CD4-positive, alpha-beta memory T cell (primary cell): Measurements from ENCODE around the gene ZNF429. TPM values are rescaled to one million over a fixed set of nuclear protein-coding genes. Genes with fewer than 3 reads are reported as not detected.
A peak's percentile ranks its signal among the peaks of the same experiment; 100 is the strongest.

Experiments used
- CTCF ChIA-PET: fragments of 350-600 bp; sonication (Branson Sonifier 250); formaldehyde crosslinking; loops from one replicate; lab custom pipeline; 2021; ENCODE audit warnings: inconsistent platforms; ENCODE audit not compliant: partially characterized antibody; lab: Charles Lee
- POLR2A ChIA-PET: fragments of 350-600 bp; sonication (Branson Sonifier 250); formaldehyde crosslinking; loops from one replicate; lab custom pipeline; 2021; ENCODE audit not compliant: partially characterized antibody; lab: Charles Lee
- DNase-seq, 5 donors: peaks; one replicate each; pipeline versions ENCODE4 v3.0.0 to v3.0.0-alpha.2; 2020 to 2022; ENCODE audit warnings: mixed read lengths in 1 of 5
- H3K27ac ChIP-seq: one replicate; pipeline ENCODE4 v1.7.0; 2013; ENCODE audit warnings: low read depth, low read length
- H3K27me3 ChIP-seq: 2 replicates; pipeline ENCODE4 v1.7.0; 2013; ENCODE audit warnings: mild to moderate bottlenecking, low read length, moderate library complexity; ENCODE audit not compliant: insufficient read depth
- H3K36me3 ChIP-seq: 2 replicates; pipeline ENCODE4 v1.7.0; 2013; ENCODE audit warnings: mild to moderate bottlenecking, low read length, moderate library complexity; ENCODE audit not compliant: insufficient read depth
- H3K4me1 ChIP-seq: 2 replicates; pipeline ENCODE4 v1.7.0; 2013; ENCODE audit warnings: mild to moderate bottlenecking, low read length, moderate library complexity; ENCODE audit not compliant: insufficient read depth
- H3K4me3 ChIP-seq, 2 donors: one replicate each; pipeline ENCODE4 v1.7.0; 2013; ENCODE audit warnings: low read length in 2 of 2, mild to moderate bottlenecking in 1 of 2
- H3K9me3 ChIP-seq, 2 donors: one replicate each; pipeline ENCODE4 v1.7.0; 2013; ENCODE audit warnings: low read length in 2 of 2, control low read depth in 1 of 2; ENCODE audit not compliant: control insufficient read depth in 1 of 2
- H3K27ac Mint-ChIP-seq, 7 donors: one replicate each; pipeline ENCODE4 v1.8.0; 2020 to 2021; ENCODE audit warnings: mixed read lengths in 7 of 7, mild to moderate bottlenecking in 6 of 7, inconsistent platforms in 3 of 7, moderate library complexity in 3 of 7
- H3K27me3 Mint-ChIP-seq, 2 donors: one replicate each; pipeline ENCODE4 v1.8.0; 2020 to 2021; ENCODE audit warnings: mixed read lengths in 2 of 2
- H3K36me3 Mint-ChIP-seq, 2 donors: one replicate each; pipeline ENCODE4 v1.8.0; 2020 to 2021; ENCODE audit warnings: mixed read lengths in 2 of 2, inconsistent platforms in 1 of 2, mild to moderate bottlenecking in 1 of 2
- H3K4me1 Mint-ChIP-seq, 4 donors: one replicate each; pipeline ENCODE4 v1.8.0; 2020 to 2021; ENCODE audit warnings: mixed read lengths in 4 of 4, mild to moderate bottlenecking in 1 of 4
- H3K4me3 Mint-ChIP-seq, 8 donors: one replicate each; pipeline ENCODE4 v1.8.0; 2020 to 2021; ENCODE audit warnings: mixed read lengths in 8 of 8, mild to moderate bottlenecking in 7 of 8, moderate library complexity in 6 of 8, inconsistent platforms in 3 of 8
- H3K9me3 Mint-ChIP-seq, 8 donors: one replicate each; pipeline ENCODE4 v1.8.0; 2020 to 2021; ENCODE audit warnings: mixed read lengths in 8 of 8, mild to moderate bottlenecking in 5 of 8, inconsistent platforms in 3 of 8, moderate library complexity in 1 of 8
- intact Hi-C: fragments of 100-400 bp; cut with micrococcal nuclease; formaldehyde crosslinking; loops from one replicate; pipeline ENCODE4 v1.15.1; 2023
- polyA plus RNA-seq, 2 donors: library from polyadenylated mRNA; unstranded; fragments of 300-500 nt; fragmentation: Illumina TruSeq; gene quantifications; one replicate each; pipeline ENCODE4 v1.2.3, GENCODE V29; 2021
- total RNA-seq, 2 experiments: library from RNA; stranded (reverse); gene quantifications; one replicate each; pipeline ENCODE4 v1.2.3, GENCODE V29; 2021

The ZNF429 gene
- total and polyA plus RNA-seq, 4 experiments from 2014 or later: 24.7 to 32.9 (median 29.9) TPM

DNA sequence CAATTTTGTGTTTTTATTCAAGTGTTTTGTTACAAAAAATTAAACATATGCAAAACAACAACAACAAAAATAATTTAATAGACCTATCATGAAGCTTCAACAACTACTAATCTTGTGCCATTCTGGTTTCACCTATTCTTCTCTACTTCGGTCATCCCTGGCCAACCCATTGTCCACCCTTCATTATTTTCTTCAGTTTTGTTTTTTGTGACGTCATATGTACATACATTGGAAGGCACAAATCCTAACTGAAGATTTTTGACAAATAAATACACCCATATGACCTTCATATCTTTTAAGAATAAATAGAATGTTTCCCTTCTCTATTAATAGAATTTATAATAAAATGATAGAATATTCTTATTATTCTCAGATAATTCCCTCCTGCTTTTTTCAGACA, 69.2 kb downstream of the ZNF429 start:
- POLR2A ChIA-PET: no interaction called here
- Histone ChIP-seq H3K9me3 (peaks cover 0 to 5% of the 10 kb centered on the region in 2 donors), H3K27me3 (no peaks in the 10 kb centered on the region), H3K36me3 (no peaks in the 10 kb centered on the region), H3K4me3 (no peak overlapping the region), H3K27ac (no peak overlapping the region), H3K4me1 (peaks cover 2% of the 10 kb centered on the region)
- H3K36me3 Mint-ChIP-seq: peaks cover 0 to 3% of the 10 kb centered on the region in 2 donors
- peaks cover 0 to 4% (median 2%) of the 10 kb centered on the region in 4 donors for H3K4me1 Mint-ChIP-seq
- intact Hi-C loops: no loop called here
- H3K4me3 Mint-ChIP-seq: no peak overlapping the region
- DNase-seq: no peak
- H3K27me3 Mint-ChIP-seq: no peaks in the 10 kb centered on the region
- peaks cover 0 to 67% (median 19%) of the 10 kb centered on the region in 8 donors for H3K9me3 Mint-ChIP-seq
- CTCF ChIA-PET: no interaction called here
- H3K27ac Mint-ChIP-seq: no peak overlapping the region

DNA sequence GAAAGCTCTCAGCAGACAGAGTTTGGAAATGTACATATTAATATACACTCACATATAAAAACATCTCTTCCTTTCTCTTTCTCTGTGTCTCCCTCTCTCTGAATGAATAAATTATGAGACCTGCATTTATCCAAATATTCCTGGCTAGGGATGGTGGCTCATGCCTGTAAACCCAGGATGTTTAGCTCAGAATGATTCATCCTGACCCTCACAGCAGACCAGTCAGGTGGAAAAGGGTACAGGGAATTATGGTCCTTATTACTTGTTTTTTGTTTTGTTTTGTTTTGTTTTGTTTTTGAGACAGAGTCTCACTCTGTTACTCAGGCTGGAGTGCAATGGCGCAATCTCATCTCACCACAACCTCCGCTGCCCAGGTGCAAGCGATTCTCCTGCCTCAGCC, 71.1 kb downstream of the ZNF429 start:
- H3K9me3 Mint-ChIP-seq: peaks cover 0 to 66% (median 25%) of the 10 kb centered on the region in 8 donors
- H3K4me3 ChIP-seq: no peak overlapping the region
- H3K9me3 ChIP-seq: peaks cover 0 to under 1% of the 10 kb centered on the region in 2 donors
- H3K27me3 Mint-ChIP-seq: no peaks in the 10 kb centered on the region
- H3K27me3 ChIP-seq: no peaks in the 10 kb centered on the region
- intact Hi-C loops: no loop called here
- ChIA-PET CTCF (interaction anchor here (0.7 to 0.9 kb wide), 2 partner anchors 9 to 13 kb away, joined by 3 read pairs; no protein-coding TSS in a partner anchor), POLR2A (no interaction called here)
- H3K36me3 ChIP-seq: no peaks in the 10 kb centered on the region
- no peak overlapping the region for H3K27ac Mint-ChIP-seq
- peaks cover 0 to 15% (median 4%) of the 10 kb centered on the region in 4 donors for H3K4me1 Mint-ChIP-seq
- H3K27ac ChIP-seq: no peak overlapping the region
- no peak overlapping the region for H3K4me3 Mint-ChIP-seq
- H3K36me3 Mint-ChIP-seq: peaks cover 0 to 3% of the 10 kb centered on the region in 2 donors
- no peak for DNase-seq
- peaks cover 4% of the 10 kb centered on the region for H3K4me1 ChIP-seq

DNA sequence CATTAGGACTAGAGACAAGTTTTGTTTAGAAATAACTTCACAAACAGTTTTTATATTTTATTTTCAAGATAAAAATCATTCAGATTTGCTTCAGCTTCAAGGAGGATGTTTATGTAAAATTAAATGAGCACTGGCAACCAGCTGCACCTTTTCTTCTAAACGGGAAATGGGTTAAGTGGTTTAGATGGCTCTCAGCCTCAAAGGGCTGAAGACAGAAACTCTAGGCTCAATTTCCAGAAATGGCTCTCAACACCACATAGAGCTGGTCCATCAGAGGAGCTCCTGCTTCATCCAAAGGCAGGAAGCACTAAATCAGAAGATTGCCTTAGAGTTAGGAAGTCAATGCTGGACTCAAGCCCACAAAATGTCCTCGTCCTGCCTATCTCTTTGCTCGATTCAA, 74.7 kb downstream of the ZNF429 start:
- no peak for DNase-seq
- CTCF ChIA-PET: interaction anchor here (0.9 to 1.6 kb wide), 3 partner anchors 10 to 96 kb away, joined by 3 to 6 read pairs (median 5); partner anchors contain the start of gene ZNF429
- Mint-ChIP-seq H3K9me3 (peaks cover 0 to 63% (median 24%) of the 10 kb centered on the region in 8 donors), H3K27ac (peak overlapping the region in 4 of 7 donors; percentile 15 to 75 (median 48)), H3K4me1 (peaks cover 8 to 43% (median 10%) of the 10 kb centered on the region in 4 donors), H3K27me3 (peaks cover 1 to 4% of the 10 kb centered on the region in 2 donors), H3K36me3 (peaks cover 1 to 3% of the 10 kb centered on the region in 2 donors), H3K4me3 (peak overlapping the region in 3 of 8 donors; percentile 4 to 10 (median 5))
- intact Hi-C loops: no loop called here
- no peak overlapping the region for H3K4me3 ChIP-seq
- H3K9me3 ChIP-seq: no peaks in the 10 kb centered on the region
- peaks cover 14% of the 10 kb centered on the region for H3K4me1 ChIP-seq
- POLR2A ChIA-PET: interaction anchor here (1.4 to 2.3 kb wide), 4 partner anchors 11 to 251 kb away, joined by 4 to 29 read pairs (median 15); partner anchors contain the start of genes ZNF429 and ZNF708
- H3K27me3 ChIP-seq: no peaks in the 10 kb centered on the region
- H3K36me3 ChIP-seq: no peaks in the 10 kb centered on the region
- H3K27ac ChIP-seq: no peak overlapping the region

DNA sequence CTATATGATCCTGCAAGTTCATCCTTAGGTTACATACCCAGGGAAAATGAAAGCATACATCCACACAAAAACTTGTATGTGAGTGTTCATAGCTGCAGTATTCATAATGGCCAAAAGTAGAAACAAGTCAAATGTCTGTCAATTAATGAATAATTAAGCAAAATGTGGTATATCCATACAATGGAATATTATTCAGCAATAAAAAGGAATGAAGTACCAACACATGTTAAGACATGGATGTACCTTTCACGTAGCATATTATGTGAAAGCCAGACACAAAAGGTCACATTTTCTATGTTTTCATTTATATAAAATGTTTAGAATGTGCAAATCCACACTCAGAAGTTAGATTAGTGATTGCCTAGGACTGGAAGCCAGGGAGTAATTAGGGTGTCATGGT, 75.4 kb downstream of the ZNF429 start:
- H3K4me1 ChIP-seq: peaks cover 20% of the 10 kb centered on the region
- POLR2A ChIA-PET: interaction anchor here (1.4 to 2.3 kb wide), 5 partner anchors 11 to 252 kb away, joined by 4 to 29 read pairs (median 10); partner anchors contain the start of genes ZNF429 and ZNF708
- Mint-ChIP-seq H3K4me3 (peak overlapping the region in 2 of 8 donors; percentile 5 to 14), H3K27me3 (peaks cover 2 to 5% of the 10 kb centered on the region in 2 donors), H3K27ac (peak overlapping the region in 2 of 7 donors; percentile 15 to 30), H3K36me3 (peaks cover 1 to 3% of the 10 kb centered on the region in 2 donors), H3K4me1 (peaks cover 8 to 48% (median 12%) of the 10 kb centered on the region in 4 donors), H3K9me3 (peaks cover 0 to 62% (median 25%) of the 10 kb centered on the region in 8 donors)
- CTCF ChIA-PET: interaction anchor here (1.3 to 1.6 kb wide), 2 partner anchors 10 to 97 kb away, joined by 5 to 6 read pairs; no protein-coding TSS in a partner anchor
- DNase-seq: no peak
- H3K36me3 ChIP-seq: no peaks in the 10 kb centered on the region
- H3K27ac ChIP-seq: no peak overlapping the region
- H3K27me3 ChIP-seq: no peaks in the 10 kb centered on the region
- no peak overlapping the region for H3K4me3 ChIP-seq
- intact Hi-C loops: no loop called here
- H3K9me3 ChIP-seq: no peaks in the 10 kb centered on the region

DNA sequence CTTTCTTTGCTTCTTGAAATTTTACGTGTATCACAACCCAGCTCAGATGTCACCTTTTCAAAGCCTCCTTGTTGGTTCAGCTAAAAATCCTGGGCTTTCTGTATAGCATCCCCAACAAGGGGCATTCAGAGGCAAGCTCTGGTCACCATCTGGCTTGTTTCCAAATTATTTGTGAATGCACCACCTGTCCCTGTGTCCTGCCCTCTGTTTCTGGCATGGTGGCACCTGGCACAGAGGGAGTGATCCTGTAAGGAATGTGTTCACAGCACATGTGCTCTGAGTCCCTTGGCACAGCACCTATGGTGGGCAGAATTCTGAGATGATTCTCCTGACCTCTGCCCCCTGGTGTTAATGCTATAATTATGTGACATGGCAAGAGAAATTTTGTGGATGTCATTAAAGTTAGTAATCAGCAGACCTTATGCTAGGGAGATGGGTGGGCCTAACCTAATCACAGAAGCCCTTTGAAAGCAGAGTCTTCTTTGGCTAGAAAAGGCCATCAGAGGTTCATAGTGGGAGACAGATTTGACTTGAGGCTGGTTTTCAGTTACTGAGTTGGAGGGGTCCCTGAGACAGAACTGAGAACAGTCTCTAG, 76.3 kb downstream of the ZNF429 start:
- ChIA-PET CTCF (no interaction called here), POLR2A (interaction anchor here (1.7 kb wide), 1 partner anchor 76 kb away, joined by 5 read pairs; the partner anchor contains the start of gene ZNF429)
- H3K27ac ChIP-seq: no peak overlapping the region
- Mint-ChIP-seq H3K4me3 (peak overlapping the region in 1 of 8 donors; percentile 4), H3K36me3 (peaks cover 0 to 1% of the 10 kb centered on the region in 2 donors), H3K27me3 (peaks cover 2 to 5% of the 10 kb centered on the region in 2 donors), H3K27ac (peak overlapping the region in 5 of 7 donors; percentile 13 to 43 (median 15)), H3K4me1 (peaks cover 9 to 49% (median 12%) of the 10 kb centered on the region in 4 donors), H3K9me3 (peaks cover 0 to 56% (median 22%) of the 10 kb centered on the region in 8 donors)
- H3K4me1 ChIP-seq: peaks cover 20% of the 10 kb centered on the region
- no peak overlapping the region for H3K4me3 ChIP-seq
- intact Hi-C loops: no loop called here
- H3K27me3 ChIP-seq: no peaks in the 10 kb centered on the region
- H3K36me3 ChIP-seq: no peaks in the 10 kb centered on the region
- no peaks in the 10 kb centered on the region for H3K9me3 ChIP-seq
- no peak for DNase-seq

DNA sequence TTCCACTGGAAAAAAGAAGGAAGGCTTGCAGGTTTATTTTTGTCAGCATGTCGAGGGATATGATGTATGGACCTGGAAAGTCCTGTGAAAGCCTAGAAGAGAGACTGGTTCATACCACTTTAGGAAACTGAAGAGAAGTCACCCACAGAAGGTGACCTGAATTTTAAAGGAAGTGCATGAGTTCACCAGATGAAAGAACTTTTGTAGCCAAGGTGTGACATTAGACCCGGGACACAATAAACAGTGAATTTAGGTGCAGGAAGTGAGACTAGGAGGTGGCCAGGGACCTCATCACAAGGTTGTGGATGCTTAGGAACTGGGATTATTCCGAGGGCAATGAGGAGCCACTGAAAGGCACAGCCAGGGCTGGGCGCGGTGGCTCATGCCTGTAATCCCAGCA, 79.1 kb downstream of the ZNF429 start:
- peak overlapping the region in 5 of 7 donors; percentile 66 to 87 (median 73) for H3K27ac Mint-ChIP-seq

More for the DNA sequence above, 79.1 kb downstream of the ZNF429 start:
- no peak overlapping the region for H3K27ac ChIP-seq
- H3K4me1 ChIP-seq: peaks cover 18% of the 10 kb centered on the region
- no peaks in the 10 kb centered on the region for H3K36me3 ChIP-seq
- Mint-ChIP-seq H3K27me3 (peaks cover 2 to 6% of the 10 kb centered on the region in 2 donors), H3K9me3 (peaks cover 0 to 50% (median 18%) of the 10 kb centered on the region in 8 donors), H3K4me3 (peak overlapping the region in 7 of 8 donors; percentile 46 to 78 (median 71)), H3K4me1 (peaks cover 11 to 51% (median 15%) of the 10 kb centered on the region in 4 donors), H3K36me3 (peaks cover 0 to 1% of the 10 kb centered on the region in 2 donors)
- intact Hi-C loops: no loop called here
- POLR2A ChIA-PET: interaction anchor here (3.3 to 4.0 kb wide), 2 partner anchors 15 to 79 kb away, joined by 19 to 22 read pairs; partner anchors contain the start of gene ZNF429
- DNase-seq: peak; percentile 16 to 44 (median 32)
- H3K4me3 ChIP-seq: no peak overlapping the region
- H3K9me3 ChIP-seq: no peaks in the 10 kb centered on the region
- CTCF ChIA-PET: no interaction called here
- no peaks in the 10 kb centered on the region for H3K27me3 ChIP-seq
